ENCODE data around the gene FAM20B.
A peak's percentile ranks its signal among the peaks of the same experiment; 100 is the strongest.

FAM20B gene

DNA sequence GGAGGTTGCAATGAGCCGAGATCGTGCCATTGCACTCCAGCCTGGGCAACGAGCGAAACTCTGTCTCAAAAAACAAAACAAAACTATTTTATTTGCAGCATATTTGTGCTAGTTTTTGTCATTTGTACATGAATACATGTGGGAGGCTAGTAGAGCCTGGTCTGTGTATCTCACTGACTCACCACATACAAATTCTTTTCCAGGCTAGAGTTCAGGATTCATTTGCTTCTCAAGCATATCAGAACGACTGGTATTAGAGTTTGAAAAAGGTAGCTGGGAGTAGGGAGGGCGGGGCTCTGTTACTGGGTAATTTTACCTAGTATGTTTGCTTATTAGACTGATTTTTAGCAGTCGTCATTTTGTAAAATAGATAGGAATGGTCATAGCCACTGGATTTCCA lies 51.7 kb downstream of the FAM20B start:
- peaks cover 4 to 16% (median 9%) of the 10 kb centered on the region in 5 donors for H3K4me1 ChIP-seq (ENCODE audit: control insufficient read depth in 5 of 5, insufficient read depth in 5 of 5, low read length in 5 of 5)
- H3K9ac ChIP-seq (ENCODE audit: low read length in 5 of 5): no peak overlapping the region
- H3K36me3 ChIP-seq (ENCODE audit: control insufficient read depth in 5 of 5, insufficient read depth in 5 of 5, low read length in 5 of 5): peaks cover 7 to 18% (median 11%) of the 10 kb centered on the region in 5 donors
- no peak overlapping the region for H3K27ac ChIP-seq (ENCODE audit: low read depth, low read length)
- H3K4me3 ChIP-seq (ENCODE audit: low read depth in 1 of 5, low read length in 5 of 5): no peak overlapping the region
- H3K9me3 ChIP-seq (ENCODE audit: control insufficient read depth in 5 of 5, low read length in 5 of 5): no peaks in the 10 kb centered on the region
- no peaks in the 10 kb centered on the region for H3K27me3 ChIP-seq (ENCODE audit: control insufficient read depth in 5 of 5, insufficient read depth in 4 of 5, low read length in 5 of 5)

DNA sequence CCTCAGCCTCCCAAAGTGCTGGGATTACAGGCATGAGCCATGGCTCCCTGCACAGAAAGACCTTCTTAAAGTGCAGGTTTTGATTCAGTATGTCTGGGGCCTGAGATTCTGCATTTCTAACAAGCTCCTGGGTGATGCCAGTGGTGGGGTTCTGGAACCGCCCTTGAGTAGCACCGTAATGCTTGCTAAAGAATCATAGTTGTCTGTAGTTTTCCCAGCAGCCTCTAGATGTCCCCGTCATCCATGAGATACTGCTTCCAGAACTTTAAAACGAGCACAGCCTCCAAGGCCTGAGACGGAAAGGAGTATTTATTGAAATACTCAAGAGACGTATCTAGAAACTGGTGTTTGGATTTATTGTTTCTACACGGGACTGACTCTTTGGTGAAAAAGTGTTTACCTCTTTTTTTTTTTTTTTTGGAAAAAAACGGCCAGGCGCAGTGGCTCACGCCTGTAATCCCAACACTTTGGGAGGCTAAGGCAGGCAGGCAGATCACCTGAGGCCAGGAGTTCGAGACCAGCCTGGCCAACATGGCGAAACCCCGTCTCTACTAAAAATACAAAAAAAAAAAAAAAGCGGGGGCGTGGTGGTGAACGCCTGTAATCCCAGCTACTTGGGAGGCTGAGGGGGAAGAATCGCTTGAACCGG lies 53.5 kb downstream of the FAM20B start:
- no peak overlapping the region for H3K27ac ChIP-seq (ENCODE audit: low read depth, low read length)
- H3K9ac ChIP-seq (ENCODE audit: low read length in 5 of 5): no peak overlapping the region
- no peaks in the 10 kb centered on the region for H3K9me3 ChIP-seq (ENCODE audit: control insufficient read depth in 5 of 5, low read length in 5 of 5)
- H3K4me1 ChIP-seq (ENCODE audit: control insufficient read depth in 5 of 5, insufficient read depth in 5 of 5, low read length in 5 of 5): peaks cover 6 to 25% (median 17%) of the 10 kb centered on the region in 5 donors
- peaks cover 0 to 2% (median under 1%) of the 10 kb centered on the region in 5 donors for H3K36me3 ChIP-seq (ENCODE audit: control insufficient read depth in 5 of 5, insufficient read depth in 5 of 5, low read length in 5 of 5)
- no peaks in the 10 kb centered on the region for H3K27me3 ChIP-seq (ENCODE audit: control insufficient read depth in 5 of 5, insufficient read depth in 4 of 5, low read length in 5 of 5)
- H3K4me3 ChIP-seq (ENCODE audit: low read depth in 1 of 5, low read length in 5 of 5): no peak overlapping the region

DNA sequence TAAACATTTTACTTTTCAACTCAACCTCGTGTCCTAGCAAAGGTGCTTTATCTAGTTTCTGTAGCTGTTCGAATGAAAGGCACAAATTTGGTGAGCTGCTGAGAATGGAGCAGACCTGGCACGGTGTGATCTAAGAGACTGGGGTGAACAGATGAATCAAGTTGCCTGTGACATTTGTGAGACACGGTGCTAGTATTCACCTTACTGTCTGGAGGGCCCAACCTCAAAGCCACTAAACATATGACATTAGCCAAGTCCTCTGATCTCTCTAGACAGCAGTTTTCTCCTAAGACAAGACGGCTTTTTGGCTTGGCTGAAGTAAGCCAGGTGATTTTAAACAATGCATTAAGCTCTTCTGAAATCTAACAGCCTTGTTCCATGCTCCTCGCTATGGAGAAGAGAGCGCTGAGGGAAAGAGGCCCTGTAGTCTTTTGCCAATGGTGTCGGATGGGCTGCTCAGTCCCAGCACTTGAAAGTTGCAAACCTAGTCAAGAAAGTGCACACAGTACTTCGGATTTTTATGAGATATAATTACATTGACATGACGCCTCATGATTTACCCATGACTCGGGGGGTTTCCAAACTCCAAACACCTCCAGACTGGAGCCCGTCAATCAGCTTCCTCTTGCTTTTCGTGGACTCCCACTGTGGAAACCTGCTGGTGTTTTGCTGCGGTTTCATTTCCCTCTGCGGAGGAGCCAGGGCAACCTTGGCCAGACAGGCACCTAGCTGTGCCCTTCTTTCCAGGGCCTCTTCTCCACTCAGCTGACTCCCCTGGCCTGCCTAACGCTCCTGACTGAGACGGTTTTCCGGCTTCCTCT lies 55.4 kb downstream of the FAM20B start:
- no peaks in the 10 kb centered on the region for H3K9me3 ChIP-seq (ENCODE audit: control insufficient read depth in 5 of 5, low read length in 5 of 5)

DNA sequence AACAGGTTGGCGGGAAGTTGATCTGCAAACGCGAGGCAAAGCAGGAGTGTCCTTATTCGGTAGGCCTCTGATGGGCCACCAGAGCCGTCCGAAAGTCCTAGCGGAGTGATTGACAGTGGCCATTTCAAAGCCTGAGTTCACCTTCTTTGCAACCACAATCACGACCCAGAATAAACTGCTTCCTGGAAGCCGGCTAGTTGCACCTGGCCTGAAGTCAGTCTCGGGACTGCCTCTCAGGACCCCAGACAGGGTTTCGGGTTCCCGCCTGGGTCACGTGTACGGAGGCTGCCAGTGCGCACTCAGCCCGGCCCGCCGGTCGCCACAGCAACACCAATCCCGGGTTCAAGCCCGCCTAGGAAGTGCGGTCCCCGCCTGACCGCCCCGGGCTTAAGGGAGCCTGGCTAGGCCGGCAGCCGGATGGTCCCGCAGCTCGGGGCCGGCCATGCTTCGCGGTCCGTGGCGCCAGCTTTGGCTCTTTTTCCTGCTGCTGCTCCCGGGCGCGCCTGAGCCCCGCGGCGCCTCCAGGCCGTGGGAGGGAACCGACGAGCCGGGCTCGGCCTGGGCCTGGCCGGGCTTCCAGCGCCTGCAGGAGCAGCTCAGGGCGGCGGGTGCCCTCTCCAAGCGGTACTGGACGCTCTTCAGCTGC lies 56.1 kb downstream of the FAM20B start, which contains the start of gene TOR3A:
TOR3A (plus strand) TSS at position 384 of the 646 bp plus-strand sequence; CDS start at position 443, 59 bp downstream.
- Histone ChIP-seq H3K27ac (ENCODE audit: low read depth, low read length) (peak within 1 kb of the TSS; percentile 67), H3K36me3 (ENCODE audit: control insufficient read depth in 5 of 5, insufficient read depth in 5 of 5, low read length in 5 of 5) (peaks cover 0 to 17% (median 11%) of the 10 kb centered on the region in 5 donors), H3K4me1 (ENCODE audit: control insufficient read depth in 5 of 5, insufficient read depth in 5 of 5, low read length in 5 of 5) (peaks cover 6 to 25% (median 17%) of the 10 kb centered on the region in 5 donors), H3K4me3 (ENCODE audit: low read depth in 1 of 5, low read length in 5 of 5) (peak within 1 kb of the TSS; percentile 85 to 95 (median 90)), H3K27me3 (ENCODE audit: control insufficient read depth in 5 of 5, insufficient read depth in 4 of 5, low read length in 5 of 5) (no peaks in the 10 kb centered on the region), H3K9me3 (ENCODE audit: control insufficient read depth in 5 of 5, low read length in 5 of 5) (no peaks in the 10 kb centered on the region), H3K9ac (ENCODE audit: low read length in 5 of 5) (peak within 1 kb of the TSS; percentile 84 to 96 (median 93))

More for the DNA sequence above, 55.4 kb downstream of the FAM20B start:
- H3K27ac ChIP-seq (ENCODE audit: low read depth, low read length): peak overlapping the region; percentile 67
- H3K9ac ChIP-seq (ENCODE audit: low read length in 5 of 5): peak overlapping the region; percentile 84 to 96 (median 93)
- peak overlapping the region; percentile 85 to 95 (median 90) for H3K4me3 ChIP-seq (ENCODE audit: low read depth in 1 of 5, low read length in 5 of 5)
- H3K4me1 ChIP-seq (ENCODE audit: control insufficient read depth in 5 of 5, insufficient read depth in 5 of 5, low read length in 5 of 5): peaks cover 6 to 25% (median 17%) of the 10 kb centered on the region in 5 donors
- H3K36me3 ChIP-seq (ENCODE audit: control insufficient read depth in 5 of 5, insufficient read depth in 5 of 5, low read length in 5 of 5): peaks cover 0 to 13% (median 10%) of the 10 kb centered on the region in 5 donors
- no peaks in the 10 kb centered on the region for H3K27me3 ChIP-seq (ENCODE audit: control insufficient read depth in 5 of 5, insufficient read depth in 4 of 5, low read length in 5 of 5)

DNA sequence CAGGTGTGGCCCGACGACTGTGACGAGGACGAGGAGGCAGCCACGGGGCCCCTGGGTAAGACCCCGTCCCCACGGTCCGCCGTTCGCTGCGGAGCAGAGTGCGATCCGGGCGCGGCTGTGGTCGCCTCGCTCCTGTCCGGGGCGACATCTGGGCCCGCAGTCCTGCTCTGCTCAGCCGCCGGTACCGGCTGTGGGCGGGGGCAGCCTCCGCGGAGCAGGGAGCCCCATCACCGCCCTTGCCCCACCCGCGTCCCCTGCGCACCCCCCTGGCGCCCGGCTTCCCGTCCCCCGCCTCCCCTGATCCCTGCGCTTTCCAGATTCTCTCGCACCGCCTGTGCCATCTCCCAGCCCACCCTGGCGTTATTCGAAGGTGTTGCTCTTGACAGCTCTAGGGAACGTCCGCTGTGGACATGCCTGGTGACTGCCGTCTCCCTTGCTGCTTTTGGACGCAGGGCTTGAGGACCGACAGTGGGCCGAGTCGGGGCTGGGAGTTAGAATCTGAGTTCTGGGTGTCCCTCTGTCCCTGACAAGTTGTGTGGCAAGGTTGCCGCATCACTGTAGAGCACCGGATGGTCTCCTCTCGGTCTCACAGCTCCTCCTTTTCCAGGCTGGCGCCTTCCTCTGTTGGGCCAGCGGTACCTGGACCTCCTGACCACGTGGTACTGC lies 56.8 kb downstream of the FAM20B start:
- H3K36me3 ChIP-seq (ENCODE audit: control insufficient read depth in 5 of 5, insufficient read depth in 5 of 5, low read length in 5 of 5): peaks cover 0 to 24% (median 11%) of the 10 kb centered on the region in 5 donors
- no peaks in the 10 kb centered on the region for H3K27me3 ChIP-seq (ENCODE audit: control insufficient read depth in 5 of 5, insufficient read depth in 4 of 5, low read length in 5 of 5)
- H3K27ac ChIP-seq (ENCODE audit: low read depth, low read length): peak overlapping the region; percentile 67
- peak overlapping the region; percentile 66 to 96 (median 88) for H3K9ac ChIP-seq (ENCODE audit: low read length in 5 of 5)
- peak overlapping the region; percentile 85 to 92 (median 89) for H3K4me3 ChIP-seq (ENCODE audit: low read depth in 1 of 5, low read length in 5 of 5)
- H3K9me3 ChIP-seq (ENCODE audit: control insufficient read depth in 5 of 5, low read length in 5 of 5): no peaks in the 10 kb centered on the region
- peaks cover 6 to 32% (median 23%) of the 10 kb centered on the region in 5 donors for H3K4me1 ChIP-seq (ENCODE audit: control insufficient read depth in 5 of 5, insufficient read depth in 5 of 5, low read length in 5 of 5)

DNA sequence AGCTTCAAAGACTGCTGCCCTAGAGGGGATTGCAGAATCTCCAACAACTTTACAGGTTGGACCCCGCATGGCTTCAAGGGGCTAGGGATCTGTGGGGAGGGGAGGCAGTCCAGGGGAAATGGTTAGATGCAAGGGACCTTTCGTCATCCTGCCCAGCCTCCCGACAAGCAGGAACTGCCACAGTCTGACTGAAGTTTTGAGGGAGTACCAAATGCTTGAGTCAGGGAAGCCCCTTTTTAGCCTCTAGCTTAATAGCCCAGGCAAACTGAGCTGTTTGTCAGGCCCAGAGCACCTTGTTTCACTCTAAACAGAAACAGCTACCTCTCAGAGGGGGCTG lies 57.3 kb downstream of the FAM20B start:
- Histone ChIP-seq H3K27ac (ENCODE audit: low read depth, low read length) (peak overlapping the region; percentile 67), H3K36me3 (ENCODE audit: control insufficient read depth in 5 of 5, insufficient read depth in 5 of 5, low read length in 5 of 5) (peaks cover 0 to 24% (median 11%) of the 10 kb centered on the region in 5 donors), H3K27me3 (ENCODE audit: control insufficient read depth in 5 of 5, insufficient read depth in 4 of 5, low read length in 5 of 5) (no peaks in the 10 kb centered on the region), H3K9me3 (ENCODE audit: control insufficient read depth in 5 of 5, low read length in 5 of 5) (no peaks in the 10 kb centered on the region), H3K9ac (ENCODE audit: low read length in 5 of 5) (peak overlapping the region; percentile 66 to 96 (median 88)), H3K4me1 (ENCODE audit: control insufficient read depth in 5 of 5, insufficient read depth in 5 of 5, low read length in 5 of 5) (peaks cover 6 to 37% (median 28%) of the 10 kb centered on the region in 5 donors), H3K4me3 (ENCODE audit: low read depth in 1 of 5, low read length in 5 of 5) (peak overlapping the region; percentile 85 to 92 (median 89))

DNA sequence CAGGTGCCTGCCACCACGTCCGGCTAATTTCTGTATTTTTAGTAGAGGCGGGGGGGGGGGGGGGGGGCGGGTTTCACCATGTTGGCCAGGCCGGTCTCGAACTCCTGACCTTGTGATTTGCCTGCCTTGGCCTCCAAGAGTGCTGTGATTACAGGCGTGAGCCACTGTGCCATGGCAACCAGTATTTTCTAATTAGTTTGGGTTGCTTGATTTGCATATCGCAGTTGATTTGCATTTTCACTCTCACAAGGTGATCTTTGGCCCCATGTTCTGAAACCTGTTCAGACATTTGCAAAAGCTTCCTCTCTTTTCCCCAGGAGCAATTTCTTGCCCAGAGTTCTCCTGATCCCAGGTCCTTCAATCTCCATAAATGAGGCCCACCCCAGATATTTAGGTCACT lies 57.8 kb downstream of the FAM20B start:
- no peak overlapping the region for H3K27ac ChIP-seq (ENCODE audit: low read depth, low read length)
- H3K9ac ChIP-seq (ENCODE audit: low read length in 5 of 5): no peak overlapping the region
- H3K36me3 ChIP-seq (ENCODE audit: control insufficient read depth in 5 of 5, insufficient read depth in 5 of 5, low read length in 5 of 5): peaks cover 0 to 26% (median 13%) of the 10 kb centered on the region in 5 donors
- peaks cover 6 to 39% (median 28%) of the 10 kb centered on the region in 5 donors for H3K4me1 ChIP-seq (ENCODE audit: control insufficient read depth in 5 of 5, insufficient read depth in 5 of 5, low read length in 5 of 5)
- H3K9me3 ChIP-seq (ENCODE audit: control insufficient read depth in 5 of 5, low read length in 5 of 5): no peaks in the 10 kb centered on the region
- H3K27me3 ChIP-seq (ENCODE audit: control insufficient read depth in 5 of 5, insufficient read depth in 4 of 5, low read length in 5 of 5): no peaks in the 10 kb centered on the region
- no peak overlapping the region for H3K4me3 ChIP-seq (ENCODE audit: low read depth in 1 of 5, low read length in 5 of 5)

DNA sequence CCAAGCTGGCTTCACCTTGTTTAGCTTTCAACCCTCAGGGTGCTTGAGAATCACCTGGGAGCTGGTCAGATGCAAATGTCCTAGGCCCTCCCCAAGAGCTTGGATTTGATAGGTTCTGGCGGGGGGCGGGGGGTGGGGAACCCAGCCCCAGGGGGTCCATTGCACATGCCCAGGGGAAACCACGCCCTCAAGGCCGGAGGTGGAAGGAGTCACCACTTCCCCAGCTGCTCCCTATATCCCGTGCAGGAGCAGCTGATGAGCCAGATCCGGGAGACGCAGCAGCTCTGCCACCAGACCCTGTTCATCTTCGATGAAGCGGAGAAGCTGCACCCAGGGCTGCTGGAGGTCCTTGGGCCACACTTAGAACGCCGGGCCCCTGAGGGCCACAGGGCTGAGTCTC lies 62.0 kb downstream of the FAM20B start:
- H3K4me3 ChIP-seq (ENCODE audit: low read depth in 1 of 5, low read length in 5 of 5): no peak overlapping the region
- H3K27ac ChIP-seq (ENCODE audit: low read depth, low read length): no peak overlapping the region

DNA sequence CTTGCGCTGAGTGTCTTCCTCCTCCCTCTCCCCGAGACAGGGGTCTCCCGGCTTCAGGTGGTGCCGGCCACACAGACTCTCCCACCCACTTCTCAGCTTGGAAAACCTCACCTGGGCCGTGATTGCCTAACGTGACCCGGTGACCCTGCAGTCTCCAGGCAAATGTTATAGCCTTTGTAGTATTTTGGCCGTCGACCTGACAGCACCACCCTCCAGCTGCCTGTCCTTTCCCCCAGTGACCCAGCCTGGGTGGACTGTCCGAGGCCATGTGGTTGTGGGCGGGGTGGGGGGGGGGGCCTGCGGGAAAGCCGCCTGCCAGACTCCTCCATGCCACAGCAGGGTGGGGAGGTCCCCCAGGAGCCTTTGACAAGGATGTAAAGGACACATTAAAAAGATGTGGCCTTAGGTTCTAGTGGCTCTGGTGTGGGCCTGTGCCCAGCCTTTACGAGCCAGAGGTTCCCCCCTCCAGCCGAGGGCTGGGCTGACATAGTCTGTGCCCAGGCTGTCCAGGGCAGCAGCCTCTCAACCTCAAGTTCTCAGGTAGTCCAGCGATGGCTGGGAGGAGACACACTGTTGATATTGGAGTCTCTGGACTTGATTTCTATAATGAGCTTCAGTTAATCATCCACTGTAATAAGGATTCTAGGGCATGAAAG lies 64.3 kb downstream of the FAM20B start:
- H3K4me3 ChIP-seq (ENCODE audit: low read depth in 1 of 5, low read length in 5 of 5): no peak overlapping the region
- peaks cover 9 to 53% (median 42%) of the 10 kb centered on the region in 5 donors for H3K4me1 ChIP-seq (ENCODE audit: control insufficient read depth in 5 of 5, insufficient read depth in 5 of 5, low read length in 5 of 5)
- peak overlapping the region in 2 of 5 donors; percentile 19 to 20 for H3K9ac ChIP-seq (ENCODE audit: low read length in 5 of 5)
- H3K9me3 ChIP-seq (ENCODE audit: control insufficient read depth in 5 of 5, low read length in 5 of 5): no peaks in the 10 kb centered on the region
- no peaks in the 10 kb centered on the region for H3K27me3 ChIP-seq (ENCODE audit: control insufficient read depth in 5 of 5, insufficient read depth in 4 of 5, low read length in 5 of 5)
- H3K36me3 ChIP-seq (ENCODE audit: control insufficient read depth in 5 of 5, insufficient read depth in 5 of 5, low read length in 5 of 5): peaks cover 0 to 70% (median 48%) of the 10 kb centered on the region in 5 donors
- H3K27ac ChIP-seq (ENCODE audit: low read depth, low read length): no peak overlapping the region

More for the DNA sequence above, 62.0 kb downstream of the FAM20B start:
- no peak overlapping the region for H3K9ac ChIP-seq (ENCODE audit: low read length in 5 of 5)
- no peaks in the 10 kb centered on the region for H3K9me3 ChIP-seq (ENCODE audit: control insufficient read depth in 5 of 5, low read length in 5 of 5)
- peaks cover 0 to 52% (median 28%) of the 10 kb centered on the region in 5 donors for H3K36me3 ChIP-seq (ENCODE audit: control insufficient read depth in 5 of 5, insufficient read depth in 5 of 5, low read length in 5 of 5)
- H3K4me1 ChIP-seq (ENCODE audit: control insufficient read depth in 5 of 5, insufficient read depth in 5 of 5, low read length in 5 of 5): peaks cover 10 to 53% (median 46%) of the 10 kb centered on the region in 5 donors
- H3K27me3 ChIP-seq (ENCODE audit: control insufficient read depth in 5 of 5, insufficient read depth in 4 of 5, low read length in 5 of 5): no peaks in the 10 kb centered on the region
